H9 (cell line): Measurements from ENCODE around the gene TIPIN. TPM values are rescaled to one million over a fixed set of nuclear protein-coding genes. Genes with fewer than 3 reads are reported as not detected.

ENCODE experiments used
- DNase-seq: peaks from one replicate; pipeline ENCODE4 v3.0.0-alpha.2; 2017
- H2AFZ ChIP-seq: one replicate; pipeline ENCODE4 v1.6.1; 2013; ENCODE audit warnings: mild to moderate bottlenecking, low read length, control low read depth, moderate library complexity
- H2AK5ac ChIP-seq: 2 replicates; pipeline ENCODE4 v1.6.1; 2013; ENCODE audit warnings: low read length, control low read depth, mixed read lengths; ENCODE audit not compliant: insufficient read length
- H2BK120ac ChIP-seq: one replicate; pipeline ENCODE4 v1.6.1; 2013; ENCODE audit warnings: low read depth, mild to moderate bottlenecking, low read length, control low read depth, inconsistent platforms; ENCODE audit not compliant: poor library complexity, severe bottlenecking
- H2BK12ac ChIP-seq: 2 replicates; pipeline ENCODE4 v1.6.1; 2013; ENCODE audit warnings: low read length, control low read depth, mixed read lengths, low read depth; ENCODE audit not compliant: insufficient read length
- H2BK15ac ChIP-seq: 2 replicates; pipeline ENCODE4 v1.6.1; 2013; ENCODE audit warnings: low read depth, low read length, control low read depth
- H2BK20ac ChIP-seq: one replicate; pipeline ENCODE4 v1.6.1; 2013; ENCODE audit warnings: low read depth, mild to moderate bottlenecking, low read length, control low read depth, inconsistent platforms; ENCODE audit not compliant: poor library complexity, severe bottlenecking
- H2BK5ac ChIP-seq: 2 replicates; pipeline ENCODE4 v1.6.1; 2013; ENCODE audit warnings: low read length, control low read depth, mixed read lengths; ENCODE audit not compliant: insufficient read length
- H3K14ac ChIP-seq: 2 replicates; pipeline ENCODE4 v1.6.1; 2013; ENCODE audit warnings: low read length, control low read depth; ENCODE audit not compliant: insufficient read depth
- H3K18ac ChIP-seq: 2 replicates; pipeline ENCODE4 v1.6.1; 2013; ENCODE audit warnings: low read depth, mild to moderate bottlenecking, mixed read lengths, low read length, control low read depth; ENCODE audit not compliant: insufficient read length
- H3K23ac ChIP-seq: 2 replicates; pipeline ENCODE4 v1.6.1; 2013; ENCODE audit warnings: low read length, control low read depth, mixed read lengths, low read depth; ENCODE audit not compliant: insufficient read length
- H3K23me2 ChIP-seq: 2 replicates; pipeline ENCODE4 v1.6.1; 2013; ENCODE audit warnings: low read depth, mild to moderate bottlenecking, mixed read lengths, low read length, control low read depth; ENCODE audit not compliant: insufficient read length, poor library complexity, severe bottlenecking
- H3K27ac ChIP-seq: 2 replicates; pipeline ENCODE4 v1.5.1; 2013; ENCODE audit warnings: low read length, control low read depth, mixed read lengths, low read depth; ENCODE audit not compliant: insufficient read length
- H3K27me3 ChIP-seq: 2 replicates; pipeline ENCODE4 v1.6.1; 2013; ENCODE audit warnings: low read length, control low read depth, inconsistent platforms; ENCODE audit not compliant: insufficient read depth
- H3K4ac ChIP-seq: 2 replicates; pipeline ENCODE4 v1.6.1; 2013; ENCODE audit warnings: low read depth, mild to moderate bottlenecking, control low read depth, inconsistent platforms, low read length, moderate library complexity
- H3K4me1 ChIP-seq: 2 replicates; pipeline ENCODE4 v1.6.1; 2013; ENCODE audit warnings: low read length, control low read depth, inconsistent platforms; ENCODE audit not compliant: insufficient read depth
- H3K4me2 ChIP-seq: 2 replicates; pipeline ENCODE4 v1.6.1; 2013; ENCODE audit warnings: low read length, control low read depth, mixed read lengths; ENCODE audit not compliant: insufficient read length, insufficient read depth
- H3K56ac ChIP-seq: 2 replicates; pipeline ENCODE4 v1.6.1; 2013; ENCODE audit warnings: low read depth, mild to moderate bottlenecking, mixed read lengths, low read length, control low read depth; ENCODE audit not compliant: insufficient read length
- H3K79me1 ChIP-seq: 2 replicates; pipeline ENCODE4 v1.6.1; 2013; ENCODE audit warnings: low read depth, mild to moderate bottlenecking, moderate library complexity, low read length, control low read depth, inconsistent platforms; ENCODE audit not compliant: insufficient read depth, poor library complexity, severe bottlenecking
- H3K79me2 ChIP-seq: 2 replicates; pipeline ENCODE4 v1.6.1; 2013; ENCODE audit warnings: low read length, control low read depth, inconsistent platforms; ENCODE audit not compliant: insufficient read depth
- H3K9ac ChIP-seq: 2 replicates; pipeline ENCODE4 v1.6.1; 2013; ENCODE audit warnings: low read length, control low read depth, mixed read lengths; ENCODE audit not compliant: insufficient read length; ENCODE audit errors: extremely low read depth
- H3K9me3 ChIP-seq: one replicate; pipeline ENCODE4 v1.6.1; 2013; ENCODE audit warnings: low read depth, low read length, inconsistent platforms; ENCODE audit not compliant: control insufficient read depth
- H3T11ph ChIP-seq: one replicate; pipeline ENCODE4 v1.6.1; 2013; ENCODE audit warnings: mild to moderate bottlenecking, low read length, control low read depth, inconsistent platforms
- H4K20me1 ChIP-seq: one replicate; pipeline ENCODE4 v1.6.1; 2013; ENCODE audit not compliant: control insufficient read depth, insufficient read length, insufficient read depth
- H4K5ac ChIP-seq: 2 replicates; pipeline ENCODE4 v1.6.1; 2013; ENCODE audit warnings: low read depth, mild to moderate bottlenecking, mixed read lengths, low read length, control low read depth; ENCODE audit not compliant: insufficient read length
- H4K8ac ChIP-seq: replicated peaks from 2 replicates; pipeline ENCODE4 v1.6.1; 2013; ENCODE audit warnings: low read length, control low read depth, mixed read lengths, low read depth; ENCODE audit not compliant: insufficient read length
- H4K91ac ChIP-seq: 2 replicates; pipeline ENCODE4 v1.6.1; 2013; ENCODE audit warnings: low read depth, mild to moderate bottlenecking, moderate library complexity, mixed read lengths, low read length, control low read depth; ENCODE audit not compliant: insufficient read length
- H3K27ac Mint-ChIP-seq, 3 experiments: 2 replicates in 2 of 3; 3 replicates in 1 of 3; pipeline ENCODE4 v1.8.0; 2020 to 2021; ENCODE audit warnings: mixed read lengths in 3 of 3, mild to moderate bottlenecking in 1 of 3, moderate library complexity in 1 of 3
- H3K27me3 Mint-ChIP-seq: 2 replicates; pipeline ENCODE4 v1.8.0; 2021; ENCODE audit warnings: low read depth, mild to moderate bottlenecking, moderate library complexity, mixed read lengths
- H3K36me3 Mint-ChIP-seq, 3 experiments: 2 replicates in 2 of 3; 3 replicates in 1 of 3; pipeline ENCODE4 v1.8.0; 2020 to 2021; ENCODE audit warnings: low read depth in 3 of 3, mixed read lengths in 3 of 3; ENCODE audit not compliant: insufficient read depth in 1 of 3
- H3K4me1 Mint-ChIP-seq, 2 experiments: 2 replicates each; pipeline ENCODE4 v1.8.0; 2020; ENCODE audit warnings: mixed read lengths in 2 of 2
- H3K4me3 Mint-ChIP-seq, 2 experiments: 2 replicates in 1 of 2; 3 replicates in 1 of 2; pipeline ENCODE4 v1.8.0; 2020 to 2021; ENCODE audit warnings: mild to moderate bottlenecking in 2 of 2, mixed read lengths in 2 of 2, moderate library complexity in 1 of 2
- H3K9me3 Mint-ChIP-seq, 2 experiments: 2 replicates in 1 of 2; 3 replicates in 1 of 2; pipeline ENCODE4 v1.8.0; 2020; ENCODE audit warnings: mild to moderate bottlenecking in 2 of 2, mixed read lengths in 2 of 2, moderate library complexity in 1 of 2
- WGBS: extraction: QIAGEN DNeasy Blood & Tissue Kit; methylation state at CpG from one replicate; pipeline ENCODE4 v1.1.7; 2013; ENCODE audit warnings: missing lambda C conversion rate, low lambda C conversion rate, mixed read lengths; ENCODE audit not compliant: insufficient read length; ENCODE audit errors: extremely low coverage; 5-methylcytosine and 5-hydroxymethylcytosine counted together
- total RNA-seq: library from RNA; stranded (reverse); gene quantifications from 2 replicates; pipeline ENCODE4 v1.2.1, GENCODE V29; 2021
- TF ChIP-seq, protein P1 (sequence below): fragments of 200-600 bp; sonication (generic); conservative IDR thresholded peaks from 3 replicates; pipeline ENCODE4 v1.8.0; 2021; ENCODE audit warnings: antibody characterized with exemption, mild to moderate bottlenecking

TIPIN gene
- total RNA-seq, 1 experiment from 2014 or later: 26.9 TPM

DNA sequence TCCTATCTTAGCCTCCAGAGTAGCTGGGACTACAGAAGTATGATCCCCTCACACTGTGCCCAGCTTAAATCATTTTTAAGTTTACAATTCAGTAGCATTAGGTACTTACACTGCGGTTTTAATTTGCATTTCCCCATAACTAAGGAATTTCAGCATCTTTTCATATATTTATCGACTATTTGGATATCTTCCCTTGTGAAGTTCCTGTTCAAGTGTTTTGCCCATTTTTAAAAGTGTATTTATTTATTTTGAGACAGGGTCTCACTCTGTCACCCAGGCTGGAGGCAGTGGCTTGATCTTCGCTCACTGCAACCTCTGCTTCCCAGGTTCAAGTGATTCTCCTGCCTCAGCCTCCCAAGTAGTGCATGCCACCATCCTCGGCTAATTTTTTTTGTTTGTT lies 17.7 kb upstream of the TIPIN start:
- no peak overlapping the region for H4K8ac ChIP-seq
- H3K4ac ChIP-seq: no peak overlapping the region
- peaks cover 4 to 8% of the 10 kb centered on the region in 2 experiments; a peak in 4 of 5 replicates for H3K9me3 Mint-ChIP-seq
- H3K14ac ChIP-seq: no peak overlapping the region
- H2AFZ ChIP-seq: no peak overlapping the region
- no peak overlapping the region for H4K91ac ChIP-seq
- no peak overlapping the region for H2AK5ac ChIP-seq
- TF ChIP-seq, protein P1, sequence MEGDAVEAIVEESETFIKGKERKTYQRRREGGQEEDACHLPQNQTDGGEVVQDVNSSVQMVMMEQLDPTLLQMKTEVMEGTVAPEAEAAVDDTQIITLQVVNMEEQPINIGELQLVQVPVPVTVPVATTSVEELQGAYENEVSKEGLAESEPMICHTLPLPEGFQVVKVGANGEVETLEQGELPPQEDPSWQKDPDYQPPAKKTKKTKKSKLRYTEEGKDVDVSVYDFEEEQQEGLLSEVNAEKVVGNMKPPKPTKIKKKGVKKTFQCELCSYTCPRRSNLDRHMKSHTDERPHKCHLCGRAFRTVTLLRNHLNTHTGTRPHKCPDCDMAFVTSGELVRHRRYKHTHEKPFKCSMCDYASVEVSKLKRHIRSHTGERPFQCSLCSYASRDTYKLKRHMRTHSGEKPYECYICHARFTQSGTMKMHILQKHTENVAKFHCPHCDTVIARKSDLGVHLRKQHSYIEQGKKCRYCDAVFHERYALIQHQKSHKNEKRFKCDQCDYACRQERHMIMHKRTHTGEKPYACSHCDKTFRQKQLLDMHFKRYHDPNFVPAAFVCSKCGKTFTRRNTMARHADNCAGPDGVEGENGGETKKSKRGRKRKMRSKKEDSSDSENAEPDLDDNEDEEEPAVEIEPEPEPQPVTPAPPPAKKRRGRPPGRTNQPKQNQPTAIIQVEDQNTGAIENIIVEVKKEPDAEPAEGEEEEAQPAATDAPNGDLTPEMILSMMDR: no peak
- H3K79me1 ChIP-seq: no peaks in the 10 kb centered on the region
- no peak overlapping the region for H2BK20ac ChIP-seq
- H4K20me1 ChIP-seq: no peaks in the 10 kb centered on the region
- H2BK5ac ChIP-seq: no peak overlapping the region
- no peak overlapping the region for H3K56ac ChIP-seq
- H3K27ac ChIP-seq: no peak overlapping the region
- H3K4me1 Mint-ChIP-seq: peaks cover 7 to 12% of the 10 kb centered on the region in 2 experiments
- no peaks in the 10 kb centered on the region for H3K23me2 ChIP-seq
- H2BK12ac ChIP-seq: no peak overlapping the region
- H4K5ac ChIP-seq: no peak overlapping the region
- no peak for DNase-seq
- no peak overlapping the region for H3T11ph ChIP-seq
- H3K79me2 ChIP-seq: no peaks in the 10 kb centered on the region
- H3K4me2 ChIP-seq: no peak overlapping the region
- H3K27ac Mint-ChIP-seq: no peak overlapping the region
- H3K4me1 ChIP-seq: no peaks in the 10 kb centered on the region; the same call in 1 of the 2 replicates
- H3K18ac ChIP-seq: no peak overlapping the region
- WGBS: no CpG with 5 or more reads among the region's 4 CpGs
- H2BK120ac ChIP-seq: no peak overlapping the region
- H3K9ac ChIP-seq: no peak overlapping the region
- H3K9me3 ChIP-seq: no peaks in the 10 kb centered on the region
- H3K27me3 ChIP-seq: no peaks in the 10 kb centered on the region
- H2BK15ac ChIP-seq: no peak overlapping the region
- no peaks in the 10 kb centered on the region for H3K27me3 Mint-ChIP-seq
- no peaks in the 10 kb centered on the region; a peak in 1 of 7 replicates for H3K36me3 Mint-ChIP-seq
- no peak overlapping the region for H3K4me3 Mint-ChIP-seq
- H3K23ac ChIP-seq: no peak overlapping the region
